Effector CD4-positive, alpha-beta T cell (primary cell): ENCODE results near the gene TLL2.

ENCODE experiments used
- DNase-seq: peaks from one replicate; pipeline ENCODE4 v3.0.0-alpha.2; 2020

The TLL2 gene

DNA sequence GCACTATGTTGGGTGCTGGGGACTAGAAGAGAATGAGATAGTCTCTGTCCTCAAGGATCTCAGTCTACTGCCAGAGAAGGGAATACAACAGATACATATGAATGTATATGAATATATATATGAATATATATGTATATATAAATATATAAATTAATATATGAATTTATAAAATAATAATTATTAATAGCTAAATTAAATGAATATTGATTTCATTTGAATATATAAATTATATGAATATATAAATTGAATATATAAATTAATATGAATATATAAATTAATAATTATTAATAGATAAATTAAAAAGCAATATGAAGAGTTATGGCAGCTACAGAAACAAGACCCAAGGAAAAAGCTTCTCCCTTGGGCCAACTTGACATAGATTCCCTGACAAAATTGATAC lies 95.1 kb downstream of the TLL2 start:
- no peak for DNase-seq

DNA sequence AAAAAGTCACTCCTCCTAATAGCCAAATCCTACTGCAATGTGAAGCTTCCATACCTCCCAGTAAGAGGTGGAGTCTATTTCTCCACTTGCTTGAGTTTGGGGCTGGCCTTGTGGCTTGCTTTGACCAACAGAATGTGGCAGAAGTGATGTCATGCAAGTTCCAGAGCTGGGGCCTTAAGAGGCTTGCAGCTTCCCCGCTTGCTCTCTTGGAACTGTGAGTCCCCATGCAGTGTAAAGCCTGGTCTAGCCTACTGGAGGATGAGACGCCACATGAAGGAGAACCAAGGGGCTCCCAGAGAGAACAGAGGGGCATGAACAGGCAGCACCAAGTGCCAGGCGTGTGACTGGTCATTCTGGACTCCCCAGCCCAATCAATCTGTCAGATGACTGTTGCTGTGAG lies 96.3 kb downstream of the TLL2 start:
- no peak for DNase-seq

DNA sequence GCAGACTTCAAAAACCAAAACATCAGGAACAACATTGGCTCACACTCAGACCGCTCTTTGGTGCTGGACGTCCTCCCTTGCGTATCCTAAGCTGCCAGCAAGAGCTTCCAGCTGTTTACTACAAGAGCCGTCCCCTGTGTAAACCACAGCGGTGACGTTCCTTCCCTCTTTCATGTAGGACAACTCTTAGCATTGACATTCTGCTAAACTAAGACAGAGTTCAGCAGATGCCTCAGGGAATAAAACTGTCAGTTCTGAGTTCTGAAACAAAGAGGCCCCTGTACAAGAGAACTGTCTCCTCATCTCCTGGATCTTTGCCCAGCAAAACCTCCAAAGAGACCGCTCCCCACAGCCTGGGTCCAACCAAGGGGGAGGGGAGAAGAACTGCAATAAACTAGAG lies 97.1 kb downstream of the TLL2 start:
- DNase-seq = no peak

DNA sequence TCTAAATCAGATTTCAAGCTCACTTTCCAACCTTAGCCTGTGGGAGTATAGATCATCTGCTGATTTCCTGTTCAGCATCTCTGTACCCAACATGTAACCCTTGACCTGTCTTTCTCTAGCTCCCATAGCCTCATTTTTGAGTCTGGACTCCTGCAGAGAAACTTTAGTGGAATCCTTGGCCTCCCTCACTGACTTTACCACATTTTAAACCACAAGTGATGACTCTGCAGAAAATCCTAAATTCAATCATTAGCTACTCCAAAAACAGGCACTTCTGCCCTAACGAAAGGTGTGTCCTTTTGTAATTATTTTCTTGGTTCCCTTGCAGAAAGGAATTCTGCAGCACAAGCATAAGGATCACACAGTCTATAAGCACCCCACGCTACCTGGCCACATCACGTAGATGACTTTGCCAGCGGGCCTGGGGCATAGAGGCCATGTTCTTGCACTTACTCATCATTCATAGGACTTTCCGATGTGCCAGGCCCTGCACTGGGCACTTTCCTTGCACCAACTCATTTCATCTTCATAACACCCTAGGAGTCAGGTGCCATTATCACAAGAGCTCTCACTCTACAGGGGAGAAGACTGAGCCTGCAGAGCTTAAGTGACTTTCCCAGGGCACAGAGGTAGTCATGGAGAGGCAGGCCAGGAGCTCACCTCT lies 97.7 kb downstream of the TLL2 start:
- DNase-seq = no peak

DNA sequence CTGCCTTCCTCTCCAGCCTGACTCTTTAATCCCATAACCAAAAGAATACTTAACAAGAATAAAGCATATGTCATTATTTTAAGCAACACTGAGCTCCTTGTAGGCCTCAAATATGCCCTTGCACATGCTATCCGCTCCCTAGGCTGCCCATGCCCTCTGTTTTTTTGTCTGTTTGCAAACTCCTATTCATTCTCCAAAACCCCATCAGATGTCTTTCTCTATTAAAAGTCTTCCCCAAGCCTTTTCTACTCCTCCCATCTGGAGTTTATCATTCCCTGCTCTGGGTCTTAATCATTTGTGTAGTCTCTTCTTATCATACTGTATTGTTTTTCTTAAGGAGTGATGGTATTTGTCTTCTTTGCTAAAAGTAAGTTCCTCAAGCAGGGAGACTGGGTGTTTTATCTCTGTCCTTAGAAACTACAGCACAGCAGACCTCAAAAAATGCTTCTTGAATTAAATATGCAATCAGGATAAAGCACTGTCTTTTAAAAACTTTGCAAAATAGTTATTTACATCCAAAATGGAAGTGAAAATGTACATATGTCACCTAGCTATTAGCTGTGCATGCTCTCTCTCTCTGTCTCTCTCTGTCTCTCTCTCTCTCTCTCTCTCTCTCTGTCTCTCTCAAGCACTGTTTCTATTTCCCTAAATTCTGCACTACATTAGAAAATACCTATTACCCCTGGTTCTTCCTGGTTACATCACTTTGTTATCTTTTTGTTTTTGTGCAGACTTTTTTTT lies 98.4 kb downstream of the TLL2 start:
- DNase-seq = no peak

DNA sequence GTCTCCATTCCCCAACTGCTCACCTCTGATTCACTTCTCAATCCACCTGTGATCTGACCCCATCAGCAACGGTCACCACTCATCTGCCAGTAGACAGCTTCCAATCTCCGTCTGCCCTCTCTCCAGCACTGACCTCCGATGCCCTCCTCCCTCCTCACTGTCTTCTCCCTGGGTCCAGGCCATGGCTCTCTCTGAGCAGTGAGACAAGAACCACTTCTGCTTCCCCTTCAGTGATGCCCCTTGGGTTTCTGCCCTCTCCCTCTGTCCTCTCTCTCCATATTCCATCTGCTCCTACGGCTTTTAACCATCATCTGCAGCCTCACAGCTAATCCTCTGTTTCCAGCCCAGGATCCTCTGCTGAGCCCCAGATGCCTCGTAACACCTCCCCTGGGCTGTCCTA lies 99.4 kb downstream of the TLL2 start:
- no peak for DNase-seq

DNA sequence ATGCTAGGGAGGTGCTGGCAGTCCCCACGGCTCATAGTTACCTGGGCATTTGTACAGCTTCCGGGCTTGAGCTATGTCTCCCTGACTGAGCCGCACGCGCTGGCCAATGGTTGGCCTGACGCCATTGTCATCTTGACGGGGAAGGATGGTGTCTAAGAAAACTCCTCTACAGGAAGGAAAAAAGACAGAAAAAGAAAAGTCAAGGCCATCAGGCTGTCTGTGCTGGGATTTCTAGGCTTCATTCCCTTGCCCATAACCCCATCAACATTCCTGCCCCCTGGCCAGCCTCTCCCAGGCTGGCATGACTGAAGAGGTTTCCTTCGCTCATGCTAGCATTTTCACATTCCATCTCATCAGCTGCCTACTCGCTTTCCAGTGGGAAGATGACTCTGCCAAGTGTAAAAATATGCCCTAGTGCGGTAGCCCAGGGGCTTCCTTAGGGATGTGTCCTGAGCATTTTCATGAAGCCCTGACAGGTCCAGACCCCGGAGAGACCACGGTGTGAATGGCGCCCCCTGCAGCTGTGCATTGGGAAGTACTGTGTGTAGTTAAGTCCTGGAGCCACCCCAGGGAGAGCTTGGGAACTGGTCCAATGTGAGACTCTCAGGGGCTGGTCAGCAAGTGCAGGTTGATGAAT lies 100.5 kb downstream of the TLL2 start:
- DNase-seq = no peak

DNA sequence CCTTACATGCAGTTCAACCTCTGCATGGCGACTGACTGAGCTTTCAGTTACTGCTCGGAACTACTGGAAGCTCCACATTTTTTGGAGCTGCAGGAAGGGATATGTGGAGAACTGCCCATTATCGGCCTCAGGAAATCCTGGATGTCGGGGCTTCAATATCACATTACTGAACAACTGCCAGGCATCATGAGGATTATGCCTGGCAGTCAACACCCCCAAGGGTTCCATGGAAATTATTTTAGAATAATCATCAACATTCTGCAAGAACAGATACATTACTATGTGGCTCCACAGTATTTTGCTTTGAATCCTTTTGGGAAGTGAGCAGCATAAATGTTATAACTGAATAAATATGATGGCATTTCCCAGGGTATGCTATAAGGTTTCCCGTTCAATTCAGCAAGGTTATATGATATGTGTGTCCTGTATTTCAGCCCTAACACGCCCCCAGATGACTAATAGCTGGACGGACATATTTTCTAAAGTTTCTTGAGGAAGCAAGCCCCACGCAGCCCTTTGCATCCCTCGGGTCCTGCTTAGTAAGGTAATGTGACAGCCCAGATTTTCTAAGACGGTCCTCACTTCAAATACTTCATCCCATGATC lies 101.9 kb downstream of the TLL2 start:
- DNase-seq = no peak

DNA sequence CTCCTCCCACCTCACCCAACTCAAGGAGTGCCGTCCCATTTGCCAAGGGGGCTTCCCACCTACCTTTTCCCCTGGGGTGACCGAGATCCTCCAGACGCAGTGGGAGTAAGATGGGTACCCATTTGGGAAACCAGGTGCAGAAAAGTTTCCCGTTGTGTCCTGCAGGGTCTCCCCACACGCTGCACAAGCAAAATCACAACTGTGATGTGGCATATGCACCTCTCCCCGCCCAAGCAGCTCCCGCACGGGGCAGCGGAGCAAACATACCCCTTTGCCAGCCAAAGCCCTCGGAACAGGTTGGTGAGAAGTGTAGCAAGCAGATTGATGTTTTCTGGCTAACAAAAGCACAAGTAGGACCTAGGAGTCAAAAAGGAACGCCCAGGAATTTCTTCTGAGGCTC lies 103.4 kb downstream of the TLL2 start:
- DNase-seq = no peak

DNA sequence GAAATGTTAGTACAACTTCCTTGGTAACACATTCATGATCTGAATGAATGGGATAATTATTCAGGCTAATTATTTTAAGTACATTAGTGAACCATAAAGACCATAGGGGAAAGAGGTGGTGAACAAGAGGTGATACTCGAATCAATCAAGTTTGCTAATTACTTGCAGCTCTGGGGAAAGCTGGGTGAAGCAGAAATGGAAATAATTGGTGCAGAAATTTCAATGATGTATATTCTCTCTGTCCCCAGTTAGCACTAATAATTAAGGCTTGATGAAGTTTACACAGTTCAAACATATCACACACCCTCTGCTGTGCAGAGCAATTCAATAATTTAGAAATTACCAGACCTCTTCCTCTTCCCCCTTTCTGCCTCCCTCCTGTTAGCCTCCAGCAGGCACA lies 105.5 kb downstream of the TLL2 start:
- DNase-seq = no peak

DNA sequence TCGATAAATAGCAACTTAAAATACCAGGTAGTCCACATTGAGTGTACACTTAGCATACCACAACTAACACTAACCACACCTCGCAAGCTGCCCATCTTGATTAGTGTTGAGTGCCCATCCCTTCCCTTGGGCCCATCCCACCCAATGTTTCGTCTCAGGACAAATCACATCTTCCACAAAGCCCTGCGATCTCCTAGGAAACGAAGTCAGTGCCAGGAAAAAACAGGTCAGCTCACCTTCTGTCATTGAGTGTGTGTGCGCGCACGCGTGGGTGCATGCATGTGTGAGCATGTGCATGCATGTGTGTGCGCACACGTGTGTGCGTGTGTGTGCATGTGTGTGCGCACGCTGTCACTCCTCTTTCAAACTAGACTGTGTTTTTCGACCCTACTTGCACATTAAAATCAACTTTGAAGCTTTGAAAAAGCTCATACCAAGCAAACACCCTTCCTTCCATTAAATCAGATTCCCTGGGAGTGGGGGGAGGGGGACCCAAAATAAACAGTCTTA lies 106.1 kb downstream of the TLL2 start:
- no peak for DNase-seq

DNA sequence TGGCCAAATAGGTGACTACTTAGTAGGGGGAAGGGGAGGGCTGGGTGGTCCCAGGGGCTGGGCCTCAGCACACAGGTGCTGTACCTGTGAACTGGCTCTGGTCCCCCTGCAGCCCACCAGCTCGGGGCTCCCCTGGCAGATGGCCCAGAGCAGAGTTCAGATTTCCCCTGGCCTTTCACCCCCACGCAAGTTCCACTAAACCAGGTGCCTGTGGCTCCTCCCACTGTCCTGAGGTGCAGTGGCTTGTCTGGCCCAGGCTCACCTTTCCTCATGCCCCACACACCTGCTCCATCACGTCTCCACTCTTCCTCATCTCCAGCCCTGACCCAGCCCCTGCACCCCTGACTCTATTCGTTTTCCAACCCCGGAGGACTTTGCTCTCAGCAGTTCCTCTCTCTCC lies 107.6 kb downstream of the TLL2 start:
- DNase-seq = no peak

DNA sequence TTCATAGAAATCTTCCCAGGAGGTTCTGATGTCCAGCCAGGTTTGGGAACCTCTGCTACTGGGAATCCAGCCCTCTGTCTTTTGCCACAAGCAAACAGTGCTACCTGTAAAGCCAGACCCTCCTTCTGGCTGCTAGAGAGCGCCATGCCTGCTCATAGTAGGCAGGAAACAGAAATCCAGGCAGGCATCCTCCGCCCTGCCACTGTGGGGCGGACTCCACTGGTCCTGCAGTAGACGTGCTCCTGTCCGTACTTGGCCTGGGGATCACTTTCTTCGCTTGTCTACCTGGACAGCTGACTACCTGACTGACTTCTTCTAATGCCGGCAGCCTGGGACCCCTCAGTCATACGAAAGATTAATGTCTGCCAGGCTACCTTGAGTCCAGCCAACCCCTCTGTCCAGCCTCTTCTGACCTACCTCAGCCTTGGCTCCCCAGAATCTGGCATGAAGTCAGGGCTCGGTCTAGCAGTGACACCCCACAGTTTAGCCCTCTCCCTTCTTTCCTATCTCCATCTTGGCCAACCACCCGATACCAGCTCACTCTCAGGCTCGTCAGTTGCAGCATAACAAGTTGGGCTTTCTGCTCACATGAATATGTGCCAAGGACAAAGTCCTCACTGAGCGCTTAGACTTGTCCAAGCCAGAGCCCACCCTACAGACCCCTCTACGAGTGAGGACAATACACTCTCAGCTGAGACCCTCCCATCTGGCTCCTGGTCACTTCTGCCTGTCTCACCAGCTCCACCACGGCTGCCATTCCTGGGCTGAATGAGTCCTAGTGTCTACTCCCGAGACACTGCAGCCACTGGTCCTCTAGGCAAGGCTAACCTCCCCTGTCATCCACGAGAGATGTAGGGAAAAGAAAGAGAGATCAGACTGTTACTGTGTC lies 111.1 kb downstream of the TLL2 start:
- no peak for DNase-seq

DNA sequence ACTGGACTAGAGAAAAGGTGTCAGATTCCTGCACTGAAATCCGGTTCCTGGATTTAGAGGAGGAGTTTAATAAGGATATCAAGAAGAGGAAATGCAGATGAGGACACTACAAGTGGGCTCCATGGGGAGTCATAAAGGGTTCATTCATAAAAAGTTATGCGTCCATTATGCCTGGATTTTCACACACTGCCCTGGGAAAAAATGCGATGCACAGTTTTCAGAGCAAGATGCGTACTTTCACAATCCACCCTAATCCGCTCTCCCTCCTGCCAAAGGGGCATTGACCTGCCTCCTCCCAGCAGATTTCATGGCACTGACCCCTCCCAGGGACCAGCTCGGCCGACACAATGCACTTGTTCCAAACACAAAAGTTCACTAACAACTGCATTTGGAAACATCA lies 112.7 kb downstream of the TLL2 start:
- DNase-seq = no peak

DNA sequence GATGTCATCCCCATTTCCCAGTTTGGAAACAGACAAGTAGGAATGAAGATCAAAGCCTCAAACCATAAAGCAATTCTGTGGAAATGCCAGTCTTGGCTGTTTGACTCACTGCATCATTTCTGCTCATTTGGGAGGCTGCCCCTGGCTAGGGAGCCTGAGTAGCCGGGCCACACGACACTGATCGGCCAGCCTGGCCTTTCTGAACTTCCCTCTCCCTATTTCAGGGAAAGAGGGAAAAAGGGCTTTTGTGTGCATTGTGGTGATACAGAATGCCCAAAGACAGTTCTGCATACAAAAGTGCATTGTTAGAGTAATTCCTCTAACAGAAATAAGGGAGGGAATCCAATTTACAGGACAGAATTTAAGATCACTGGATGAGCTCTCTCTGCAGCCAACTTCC lies 113.3 kb downstream of the TLL2 start:
- DNase-seq = no peak

DNA sequence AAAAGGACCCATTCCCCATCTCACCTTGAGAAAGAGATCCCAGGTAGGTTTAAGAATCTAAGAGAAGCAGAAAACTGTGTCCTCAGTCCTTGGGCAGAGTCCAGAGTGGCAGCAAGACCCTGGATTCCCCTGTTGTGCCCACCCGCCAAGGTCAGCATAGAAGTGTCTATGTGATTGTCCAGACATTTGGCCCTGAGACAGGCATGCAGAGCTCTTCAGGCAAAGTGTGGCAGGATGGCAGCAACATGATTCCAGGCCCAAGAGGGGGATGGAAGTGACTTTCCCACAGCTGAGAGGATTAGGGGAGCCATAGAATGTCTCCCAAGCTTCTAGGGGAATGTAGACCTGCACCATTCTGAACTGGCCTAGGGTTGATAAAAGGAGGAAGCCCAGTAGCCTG lies 115.8 kb downstream of the TLL2 start:
- DNase-seq = no peak

DNA sequence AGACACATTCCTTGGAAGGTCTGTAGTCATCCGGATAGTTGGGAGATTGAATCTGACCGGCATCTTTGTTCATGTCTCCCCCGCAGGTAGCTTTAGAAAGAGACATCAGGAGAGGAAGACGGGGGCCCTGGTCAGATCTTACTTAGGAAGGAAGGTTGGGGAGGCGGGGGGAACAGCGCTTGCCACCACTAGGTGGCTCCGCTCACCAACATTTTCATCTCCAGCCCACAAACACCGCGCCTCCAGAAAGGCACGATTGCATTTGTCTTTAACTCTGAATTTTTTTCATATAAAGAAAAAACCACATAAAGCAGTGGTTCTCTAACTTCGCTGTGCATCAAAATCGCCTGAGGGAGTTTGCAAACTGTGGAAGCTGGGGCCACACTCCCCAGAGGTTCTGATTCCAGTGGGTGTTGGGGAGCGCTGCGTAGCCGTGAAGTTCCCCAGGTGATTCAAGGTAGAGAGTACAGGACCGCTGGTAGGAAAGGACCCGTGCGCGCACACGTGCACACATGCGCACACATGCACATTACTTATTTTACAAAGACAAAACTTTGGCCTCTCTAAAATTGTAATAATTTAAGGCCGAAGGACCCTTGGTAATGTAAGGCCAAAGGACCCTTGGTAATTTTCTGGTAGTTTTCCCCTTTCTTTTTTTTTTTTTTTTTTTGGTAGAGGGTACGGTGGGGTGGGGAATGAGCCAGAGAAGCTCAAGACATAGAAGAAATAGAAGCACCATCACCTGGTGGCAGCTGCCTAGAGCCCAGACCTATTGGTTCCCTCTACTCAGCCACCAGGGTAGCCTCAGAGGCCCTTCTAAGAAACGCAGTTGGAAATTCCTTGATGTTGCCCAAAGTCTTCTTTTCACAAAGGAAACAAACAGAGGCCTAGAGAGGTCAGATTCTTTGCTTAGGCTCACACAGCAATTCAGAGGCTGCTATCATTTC lies 117.5 kb downstream of the TLL2 start:
- peak; percentile 29 for DNase-seq

DNA sequence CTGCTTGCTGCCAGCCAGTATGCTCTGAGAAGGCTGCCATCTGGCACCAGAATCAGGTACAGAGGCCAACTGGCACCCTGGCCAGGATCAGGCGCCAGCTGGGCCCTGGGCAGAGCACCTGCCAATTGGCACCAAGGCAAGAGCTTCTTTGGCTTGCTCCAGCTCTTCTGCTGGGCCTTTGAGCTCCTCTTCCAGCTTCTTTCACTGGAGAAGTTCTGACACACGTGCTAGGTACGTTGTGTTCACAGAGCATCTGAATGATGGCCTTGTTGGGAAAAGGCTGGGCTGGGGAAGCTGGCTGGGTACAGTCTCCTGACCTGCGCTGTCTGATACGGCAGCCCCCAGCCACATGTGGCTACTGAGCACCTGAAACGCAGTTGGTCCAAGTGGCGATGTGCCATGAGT lies 123.3 kb downstream of the TLL2 start:
- DNase-seq = no peak

DNA sequence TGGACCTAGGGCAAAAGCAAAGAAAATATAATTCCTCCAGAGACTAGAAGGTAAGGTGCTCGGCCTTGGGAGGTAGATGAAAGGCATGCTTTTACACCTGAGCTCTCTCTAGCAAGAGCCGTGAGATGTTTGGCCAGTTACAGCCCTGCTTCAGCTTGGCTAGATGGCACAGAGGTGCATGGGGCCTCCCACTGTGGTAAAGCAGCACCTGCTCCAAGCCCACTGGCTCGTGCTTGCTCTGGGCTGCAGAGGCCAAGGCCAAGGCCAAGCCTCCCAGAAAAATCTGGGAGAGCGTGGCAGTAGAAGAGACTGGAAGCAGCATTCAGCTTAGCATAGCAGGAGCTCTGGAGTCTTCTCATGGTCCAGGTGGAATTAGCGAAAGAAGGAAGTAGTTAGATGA lies 123.9 kb downstream of the TLL2 start:
- no peak for DNase-seq

DNA sequence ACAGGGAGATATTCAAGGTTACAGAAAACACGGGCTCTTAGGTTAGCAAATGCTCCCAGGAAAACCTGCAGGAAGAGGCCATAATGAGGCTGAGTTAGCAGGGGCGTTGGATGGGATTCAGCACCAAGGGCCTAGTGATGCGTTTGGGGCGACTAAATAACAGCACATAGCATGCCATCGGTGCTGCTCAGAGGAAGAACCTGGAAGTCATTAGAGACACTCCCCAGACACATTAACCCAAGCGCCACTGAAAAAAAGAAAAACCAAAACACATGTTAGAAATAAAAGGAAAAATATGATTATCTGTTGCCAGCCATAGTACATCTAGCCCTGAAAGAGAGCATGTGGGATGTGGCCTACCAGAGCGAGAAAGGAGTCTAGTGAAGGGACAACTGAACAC lies 126.1 kb downstream of the TLL2 start:
- DNase-seq = no peak

DNA sequence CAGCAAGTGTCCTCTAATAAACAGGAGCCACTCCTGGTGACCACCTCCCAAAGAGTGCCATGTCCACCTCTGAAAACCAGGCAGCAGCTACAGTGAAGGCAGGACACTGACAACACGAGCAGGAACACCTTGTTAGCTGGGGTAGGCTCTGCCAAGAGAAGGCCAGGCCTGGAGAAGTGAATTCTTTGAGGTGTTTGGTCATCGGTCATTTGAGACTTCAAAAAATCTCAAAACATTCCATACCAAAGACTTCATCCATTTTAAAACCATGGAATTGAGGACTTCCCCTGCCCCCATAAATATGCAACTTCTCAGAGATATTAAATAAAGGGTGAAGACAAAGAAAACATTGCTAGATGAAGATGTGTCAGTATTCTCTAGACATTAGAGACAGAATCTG lies 126.6 kb downstream of the TLL2 start:
- no peak for DNase-seq

DNA sequence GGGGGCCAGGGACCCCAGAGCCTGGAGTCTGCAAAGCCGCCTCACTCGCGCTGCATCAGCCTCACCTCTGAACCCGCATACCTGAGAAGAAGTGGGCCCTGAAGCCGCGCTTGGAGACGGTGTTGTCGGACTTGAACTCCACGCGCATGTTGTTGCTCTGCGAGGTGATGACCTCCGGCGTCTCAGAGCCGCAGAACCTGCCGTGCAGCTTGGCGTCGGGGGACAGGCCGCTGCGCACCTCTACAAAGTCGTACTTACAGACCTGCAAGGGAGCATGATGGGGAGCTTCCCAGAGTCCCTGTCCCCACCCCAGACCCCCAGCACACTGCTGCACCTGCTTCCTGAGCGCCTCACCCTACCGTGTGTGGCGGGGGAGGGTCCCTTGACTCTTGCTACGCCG lies 129.2 kb downstream of the TLL2 start:
- no peak for DNase-seq
